CD4-positive, alpha-beta memory T cell (primary cell): ENCODE data around the gene MOXD1. TPM values are rescaled to one million over a fixed set of nuclear protein-coding genes. Genes with fewer than 3 reads are reported as not detected.

Experiments
- CTCF ChIA-PET: fragments of 350-600 bp; sonication (Branson Sonifier 250); formaldehyde crosslinking; loops from one replicate; lab custom pipeline; 2021; ENCODE audit warnings: inconsistent platforms; ENCODE audit not compliant: partially characterized antibody; lab: Charles Lee
- POLR2A ChIA-PET: fragments of 350-600 bp; sonication (Branson Sonifier 250); formaldehyde crosslinking; loops from one replicate; lab custom pipeline; 2021; ENCODE audit not compliant: partially characterized antibody; lab: Charles Lee
- DNase-seq, 5 donors: peaks; one replicate each; pipeline versions ENCODE4 v3.0.0 to v3.0.0-alpha.2; 2020 to 2022; ENCODE audit warnings: mixed read lengths in 1 of 5
- H3K27ac ChIP-seq: one replicate; pipeline ENCODE4 v1.7.0; 2013; ENCODE audit warnings: low read depth, low read length
- H3K27me3 ChIP-seq: 2 replicates; pipeline ENCODE4 v1.7.0; 2013; ENCODE audit warnings: mild to moderate bottlenecking, low read length, moderate library complexity; ENCODE audit not compliant: insufficient read depth
- H3K36me3 ChIP-seq: 2 replicates; pipeline ENCODE4 v1.7.0; 2013; ENCODE audit warnings: mild to moderate bottlenecking, low read length, moderate library complexity; ENCODE audit not compliant: insufficient read depth
- H3K4me1 ChIP-seq: 2 replicates; pipeline ENCODE4 v1.7.0; 2013; ENCODE audit warnings: mild to moderate bottlenecking, low read length, moderate library complexity; ENCODE audit not compliant: insufficient read depth
- H3K4me3 ChIP-seq, 2 donors: one replicate each; pipeline ENCODE4 v1.7.0; 2013; ENCODE audit warnings: low read length in 2 of 2, mild to moderate bottlenecking in 1 of 2
- H3K9me3 ChIP-seq, 2 donors: one replicate each; pipeline ENCODE4 v1.7.0; 2013; ENCODE audit warnings: low read length in 2 of 2, control low read depth in 1 of 2; ENCODE audit not compliant: control insufficient read depth in 1 of 2
- H3K27ac Mint-ChIP-seq, 7 donors: one replicate each; pipeline ENCODE4 v1.8.0; 2020 to 2021; ENCODE audit warnings: mixed read lengths in 7 of 7, mild to moderate bottlenecking in 6 of 7, inconsistent platforms in 3 of 7, moderate library complexity in 3 of 7
- H3K27me3 Mint-ChIP-seq, 2 donors: one replicate each; pipeline ENCODE4 v1.8.0; 2020 to 2021; ENCODE audit warnings: mixed read lengths in 2 of 2
- H3K36me3 Mint-ChIP-seq, 2 donors: one replicate each; pipeline ENCODE4 v1.8.0; 2020 to 2021; ENCODE audit warnings: mixed read lengths in 2 of 2, inconsistent platforms in 1 of 2, mild to moderate bottlenecking in 1 of 2
- H3K4me1 Mint-ChIP-seq, 4 donors: one replicate each; pipeline ENCODE4 v1.8.0; 2020 to 2021; ENCODE audit warnings: mixed read lengths in 4 of 4, mild to moderate bottlenecking in 1 of 4
- H3K4me3 Mint-ChIP-seq, 8 donors: one replicate each; pipeline ENCODE4 v1.8.0; 2020 to 2021; ENCODE audit warnings: mixed read lengths in 8 of 8, mild to moderate bottlenecking in 7 of 8, moderate library complexity in 6 of 8, inconsistent platforms in 3 of 8
- H3K9me3 Mint-ChIP-seq, 8 donors: one replicate each; pipeline ENCODE4 v1.8.0; 2020 to 2021; ENCODE audit warnings: mixed read lengths in 8 of 8, mild to moderate bottlenecking in 5 of 8, inconsistent platforms in 3 of 8, moderate library complexity in 1 of 8
- intact Hi-C: fragments of 100-400 bp; cut with micrococcal nuclease; formaldehyde crosslinking; loops from one replicate; pipeline ENCODE4 v1.15.1; 2023
- polyA plus RNA-seq, 2 donors: library from polyadenylated mRNA; unstranded; fragments of 300-500 nt; fragmentation: Illumina TruSeq; gene quantifications; one replicate each; pipeline ENCODE4 v1.2.3, GENCODE V29; 2021
- total RNA-seq, 2 experiments: library from RNA; stranded (reverse); gene quantifications; one replicate each; pipeline ENCODE4 v1.2.3, GENCODE V29; 2021

The MOXD1 gene
- total and polyA plus RNA-seq, 4 experiments from 2014 or later: not detected

DNA sequence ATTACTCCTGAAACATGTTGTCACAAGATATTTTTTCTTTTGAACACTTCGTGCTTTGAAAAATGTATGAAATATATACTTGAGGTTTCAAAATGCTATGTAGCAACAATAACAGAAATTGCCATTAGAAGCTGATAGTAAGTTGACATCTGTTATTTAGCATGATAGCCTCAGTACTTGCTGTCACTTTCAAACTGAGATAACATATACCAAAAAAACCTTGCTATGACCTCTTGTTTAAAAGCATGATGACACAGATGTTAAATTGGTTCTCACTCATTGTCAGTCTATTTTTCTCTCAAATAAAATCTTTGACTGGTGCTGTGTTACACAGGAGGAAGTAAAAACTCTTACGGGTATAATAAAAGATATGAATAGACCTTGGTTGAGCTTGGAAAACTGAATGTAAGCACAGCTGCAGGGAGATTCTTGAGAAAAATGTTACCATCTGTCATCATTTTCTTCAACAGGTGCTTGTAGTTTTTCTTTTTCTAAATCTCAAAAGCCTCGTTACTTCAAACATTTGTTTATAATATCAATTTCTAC is 18.6 kb downstream of the MOXD1 start:
- no peak overlapping the region for H3K4me3 ChIP-seq
- intact Hi-C loops: no loop called here
- H3K9me3 ChIP-seq: no peaks in the 10 kb centered on the region
- peaks cover 11 to 14% of the 10 kb centered on the region in 2 donors for H3K27me3 Mint-ChIP-seq
- no peak overlapping the region for H3K27ac ChIP-seq
- peaks cover 0 to 6% (median 4%) of the 10 kb centered on the region in 8 donors for H3K9me3 Mint-ChIP-seq
- CTCF ChIA-PET: no interaction called here
- no peaks in the 10 kb centered on the region for H3K36me3 Mint-ChIP-seq
- H3K4me1 Mint-ChIP-seq: no peaks in the 10 kb centered on the region
- H3K4me1 ChIP-seq: no peaks in the 10 kb centered on the region
- DNase-seq: no peak
- no peaks in the 10 kb centered on the region for H3K36me3 ChIP-seq
- POLR2A ChIA-PET: no interaction called here
- no peak overlapping the region for H3K4me3 Mint-ChIP-seq
- no peak overlapping the region for H3K27ac Mint-ChIP-seq
- no peaks in the 10 kb centered on the region for H3K27me3 ChIP-seq

DNA sequence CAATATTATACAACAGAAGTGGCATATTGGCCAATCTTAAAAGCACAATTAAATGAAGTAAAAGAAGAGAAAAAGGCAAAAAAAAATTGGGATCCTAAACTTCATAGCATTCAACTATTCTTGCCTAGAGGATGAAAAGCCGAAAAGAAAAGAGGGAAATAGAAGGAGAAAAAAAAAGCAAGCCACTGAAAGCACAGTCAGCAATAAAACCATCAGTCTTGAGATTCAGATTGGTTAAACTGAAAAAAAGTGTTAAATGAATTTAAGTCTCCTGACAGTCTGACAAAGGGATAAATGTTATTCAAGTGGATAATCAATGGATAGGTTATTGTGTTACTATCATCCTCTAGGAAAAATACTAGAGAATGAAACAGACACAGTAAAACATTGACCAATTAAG is 19.9 kb downstream of the MOXD1 start:
- Mint-ChIP-seq H3K27ac (peak overlapping the region in 1 of 7 donors; percentile 36), H3K27me3 (peaks cover 14 to 16% of the 10 kb centered on the region in 2 donors), H3K9me3 (peaks cover 0 to 6% (median 4%) of the 10 kb centered on the region in 8 donors), H3K4me1 (no peaks in the 10 kb centered on the region), H3K4me3 (no peak overlapping the region), H3K36me3 (no peaks in the 10 kb centered on the region)
- POLR2A ChIA-PET: no interaction called here
- H3K9me3 ChIP-seq: no peaks in the 10 kb centered on the region
- no peaks in the 10 kb centered on the region for H3K4me1 ChIP-seq
- H3K27me3 ChIP-seq: no peaks in the 10 kb centered on the region
- no peak overlapping the region for H3K27ac ChIP-seq
- no peak for DNase-seq
- H3K36me3 ChIP-seq: no peaks in the 10 kb centered on the region
- CTCF ChIA-PET: no interaction called here
- H3K4me3 ChIP-seq: no peak overlapping the region
- intact Hi-C loops: no loop called here

DNA sequence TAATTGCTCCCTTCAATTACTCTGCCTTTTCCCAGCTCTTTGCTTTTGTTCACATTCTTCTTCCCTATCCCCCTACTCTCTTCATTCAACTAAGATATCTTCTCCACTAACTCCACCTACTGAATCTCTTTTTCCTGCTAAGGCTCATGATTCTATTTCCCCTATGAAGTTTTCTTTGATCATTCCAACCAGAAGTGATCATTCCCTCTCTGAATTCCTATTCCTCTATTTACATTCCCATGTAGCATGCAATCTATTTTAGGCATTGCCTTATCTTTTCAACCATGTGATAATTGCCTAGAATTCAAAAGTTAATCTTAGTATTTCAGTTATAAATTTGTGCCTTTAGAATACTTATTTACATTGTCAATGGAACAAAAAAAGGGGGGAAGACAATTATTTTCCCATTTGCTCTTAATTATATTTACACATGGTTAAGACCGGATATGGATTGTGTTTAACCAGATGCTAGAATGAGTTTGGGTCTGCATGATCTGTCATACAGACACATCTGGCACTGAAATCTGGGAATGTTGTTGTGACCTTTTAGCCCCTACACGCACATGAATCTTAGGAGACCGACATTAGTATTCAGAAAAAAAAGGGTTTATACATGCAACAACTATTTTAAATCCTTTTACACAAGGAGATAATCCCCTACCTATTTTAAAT is 20.8 kb downstream of the MOXD1 start:
- no peaks in the 10 kb centered on the region for H3K27me3 ChIP-seq
- H3K36me3 ChIP-seq: no peaks in the 10 kb centered on the region
- DNase-seq: no peak
- H3K9me3 ChIP-seq: no peaks in the 10 kb centered on the region
- no peaks in the 10 kb centered on the region for H3K4me1 ChIP-seq
- Mint-ChIP-seq H3K4me1 (no peaks in the 10 kb centered on the region), H3K27ac (no peak overlapping the region), H3K36me3 (no peaks in the 10 kb centered on the region), H3K9me3 (peaks cover 0 to 6% (median 4%) of the 10 kb centered on the region in 8 donors), H3K4me3 (no peak overlapping the region), H3K27me3 (peaks cover 14 to 16% of the 10 kb centered on the region in 2 donors)
- ChIA-PET CTCF (no interaction called here), POLR2A (no interaction called here)
- H3K4me3 ChIP-seq: no peak overlapping the region
- intact Hi-C loops: no loop called here
- H3K27ac ChIP-seq: no peak overlapping the region

DNA sequence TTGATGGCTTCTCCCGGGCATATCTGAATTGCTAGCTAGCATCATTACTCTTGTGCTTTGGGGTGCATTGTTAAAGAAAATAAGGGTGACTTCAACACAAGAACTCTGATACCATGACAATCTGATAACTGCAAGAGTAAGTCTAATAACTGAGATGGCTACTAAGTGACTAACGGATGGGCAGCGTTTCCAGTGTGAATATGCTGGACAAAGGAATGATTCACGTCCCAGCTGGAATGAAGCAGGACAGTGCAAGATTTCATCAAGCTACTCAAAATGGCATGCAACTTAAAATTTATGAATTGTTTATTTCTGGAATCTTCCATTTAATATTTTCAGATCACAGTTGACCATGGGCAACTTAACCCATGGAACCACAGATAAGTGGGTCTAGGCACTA is 31.7 kb downstream of the MOXD1 start:
- H3K9me3 Mint-ChIP-seq: no peaks in the 10 kb centered on the region
- POLR2A ChIA-PET: no interaction called here
- no peaks in the 10 kb centered on the region for H3K9me3 ChIP-seq
- H3K4me3 Mint-ChIP-seq: no peak overlapping the region
- no peaks in the 10 kb centered on the region for H3K36me3 Mint-ChIP-seq
- CTCF ChIA-PET: no interaction called here
- H3K27ac Mint-ChIP-seq: no peak overlapping the region
- intact Hi-C loops: no loop called here
- DNase-seq: no peak
- H3K36me3 ChIP-seq: no peaks in the 10 kb centered on the region
- no peak overlapping the region for H3K27ac ChIP-seq
- H3K4me3 ChIP-seq: no peak overlapping the region
- H3K27me3 ChIP-seq: no peaks in the 10 kb centered on the region
- H3K4me1 Mint-ChIP-seq: peaks cover 0 to 4% (median under 1%) of the 10 kb centered on the region in 4 donors
- peaks cover 5 to 12% of the 10 kb centered on the region in 2 donors for H3K27me3 Mint-ChIP-seq
- no peaks in the 10 kb centered on the region for H3K4me1 ChIP-seq

DNA sequence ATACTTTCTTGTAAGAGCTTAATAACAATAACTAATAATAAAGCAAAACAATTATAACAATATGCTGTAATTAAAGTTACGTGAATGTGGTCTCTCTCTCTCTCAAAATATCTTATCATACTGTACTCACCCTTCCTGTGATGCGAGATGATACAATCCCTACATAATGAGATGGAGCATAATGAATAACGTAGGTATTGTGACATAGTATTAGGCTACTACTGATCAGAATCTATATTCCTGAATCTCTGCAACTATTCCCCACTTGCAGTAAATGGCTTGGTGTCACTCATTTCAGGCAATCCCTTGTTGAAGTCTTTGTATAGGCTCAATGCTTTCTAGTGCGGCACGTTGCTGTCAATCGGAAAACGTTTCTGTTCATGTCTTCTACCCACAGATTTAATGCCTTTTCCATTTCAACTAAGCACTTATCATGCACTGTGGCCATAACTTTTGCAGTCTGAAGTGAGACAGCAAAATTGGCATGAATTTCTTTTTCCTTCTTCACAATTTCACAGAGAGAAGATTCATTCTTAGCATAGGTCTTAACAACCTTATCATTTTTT is 32.3 kb downstream of the MOXD1 start:
- Mint-ChIP-seq H3K27ac (no peak overlapping the region), H3K27me3 (peaks cover 5 to 14% of the 10 kb centered on the region in 2 donors), H3K4me3 (no peak overlapping the region), H3K9me3 (no peaks in the 10 kb centered on the region), H3K36me3 (no peaks in the 10 kb centered on the region), H3K4me1 (peaks cover 0 to 4% (median under 1%) of the 10 kb centered on the region in 4 donors)
- Histone ChIP-seq H3K36me3 (no peaks in the 10 kb centered on the region), H3K27me3 (no peaks in the 10 kb centered on the region), H3K4me3 (no peak overlapping the region), H3K27ac (no peak overlapping the region), H3K9me3 (no peaks in the 10 kb centered on the region), H3K4me1 (no peaks in the 10 kb centered on the region)
- intact Hi-C loops: no loop called here
- ChIA-PET CTCF (no interaction called here), POLR2A (no interaction called here)
- DNase-seq: no peak

DNA sequence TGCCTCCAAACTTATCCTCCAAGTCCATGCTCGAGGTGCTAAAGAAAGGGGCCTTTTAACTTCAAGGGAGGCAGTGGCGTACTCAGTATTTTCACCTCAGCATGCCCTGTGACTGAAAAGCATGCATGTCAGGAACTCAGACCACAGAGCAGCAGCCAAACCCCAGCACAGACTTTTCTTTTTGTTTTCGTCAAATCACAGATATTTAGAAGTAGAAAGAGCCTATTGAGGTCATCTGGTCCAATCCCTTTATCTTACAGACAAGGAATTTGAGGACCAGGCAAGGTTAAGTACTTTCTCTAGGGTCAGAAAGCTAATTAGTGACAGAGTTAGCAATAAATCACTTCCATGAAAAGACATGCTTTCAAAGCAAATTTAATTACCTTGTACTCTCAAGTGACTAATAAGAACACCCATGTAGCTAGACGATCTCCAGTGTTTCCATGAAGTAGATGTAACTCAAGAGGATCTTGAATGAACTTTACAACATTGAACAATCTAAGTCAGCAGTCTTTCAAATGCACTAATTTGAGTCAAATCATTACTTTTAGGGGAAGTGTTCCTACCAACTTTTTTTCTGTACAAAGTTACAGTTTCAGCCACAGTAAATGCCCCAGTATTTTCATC is 35.9 kb downstream of the MOXD1 start:
- no peaks in the 10 kb centered on the region for H3K9me3 Mint-ChIP-seq
- no peak overlapping the region for H3K27ac ChIP-seq
- no peak overlapping the region for H3K4me3 ChIP-seq
- no peak for DNase-seq
- ChIA-PET CTCF (no interaction called here), POLR2A (no interaction called here)
- no peaks in the 10 kb centered on the region for H3K27me3 ChIP-seq
- intact Hi-C loops: no loop called here
- H3K9me3 ChIP-seq: no peaks in the 10 kb centered on the region
- peaks cover 4 to 8% of the 10 kb centered on the region in 2 donors for H3K27me3 Mint-ChIP-seq
- H3K4me1 Mint-ChIP-seq: peaks cover 0 to 4% (median under 1%) of the 10 kb centered on the region in 4 donors
- H3K4me1 ChIP-seq: no peaks in the 10 kb centered on the region
- peak overlapping the region in 1 of 8 donors; percentile 34 for H3K4me3 Mint-ChIP-seq
- no peak overlapping the region for H3K27ac Mint-ChIP-seq
- no peaks in the 10 kb centered on the region for H3K36me3 Mint-ChIP-seq
- H3K36me3 ChIP-seq: no peaks in the 10 kb centered on the region

DNA sequence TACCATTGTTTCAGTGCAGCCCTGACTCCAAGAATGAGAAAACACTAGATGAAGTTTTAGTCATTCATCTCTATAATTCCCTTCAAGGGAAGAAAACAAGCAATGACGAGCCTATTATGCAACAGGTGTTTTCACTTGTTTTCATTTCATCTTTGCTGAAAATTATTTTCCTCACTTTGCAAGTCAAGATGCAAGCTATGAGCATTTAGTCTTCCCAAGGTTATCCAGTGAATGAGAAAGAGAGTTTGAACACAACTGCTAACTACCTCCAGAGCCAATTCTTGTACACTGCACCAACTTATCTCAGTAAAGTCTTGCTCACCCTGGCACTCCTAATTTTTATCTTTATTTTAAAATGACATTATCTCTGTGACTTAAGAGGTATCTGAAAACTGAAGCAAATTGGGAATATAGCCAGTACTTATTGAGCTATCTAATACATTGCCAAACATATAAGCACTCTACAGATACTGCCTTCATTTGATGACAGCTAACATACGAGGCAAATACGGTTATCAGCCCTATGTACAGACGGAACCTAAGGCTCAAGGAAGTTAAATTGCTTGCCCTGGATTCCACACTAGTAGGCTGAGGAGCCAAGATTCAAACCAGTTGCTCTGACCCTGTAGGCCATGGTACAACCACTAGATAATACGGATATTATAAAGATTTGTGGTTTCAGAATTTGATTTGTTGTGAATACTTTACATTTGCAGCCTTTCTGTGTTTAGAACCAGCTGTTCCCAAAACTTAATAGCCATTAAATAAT is 36.8 kb downstream of the MOXD1 start:
- POLR2A ChIA-PET: no interaction called here
- no peaks in the 10 kb centered on the region for H3K36me3 Mint-ChIP-seq
- peaks cover 5 to 8% of the 10 kb centered on the region in 2 donors for H3K27me3 Mint-ChIP-seq
- H3K36me3 ChIP-seq: no peaks in the 10 kb centered on the region
- intact Hi-C loops: no loop called here
- no peak overlapping the region for H3K4me3 Mint-ChIP-seq
- no peak overlapping the region for H3K27ac Mint-ChIP-seq
- no peak overlapping the region for H3K4me3 ChIP-seq
- H3K9me3 Mint-ChIP-seq: no peaks in the 10 kb centered on the region
- no peak for DNase-seq
- no peaks in the 10 kb centered on the region for H3K9me3 ChIP-seq
- H3K27me3 ChIP-seq: no peaks in the 10 kb centered on the region
- H3K4me1 ChIP-seq: no peaks in the 10 kb centered on the region
- peaks cover 0 to 4% (median under 1%) of the 10 kb centered on the region in 4 donors for H3K4me1 Mint-ChIP-seq
- CTCF ChIA-PET: interaction anchor here (0.6 kb wide), 1 partner anchor 85 kb away, joined by 3 read pairs; no protein-coding TSS in a partner anchor
- H3K27ac ChIP-seq: no peak overlapping the region
